ENCODE results near the gene PHLDB2.
A peak's percentile ranks its signal among the peaks of the same experiment; 100 is the strongest.

PHLDB2 gene

GRCh38 chr3:111999484-112000324, 140.6 kb downstream of the PHLDB2 start:
- DNase-seq (ENCODE audit: low spot score) = no peak

- DNase-seq (ENCODE audit: low spot score) = no peak
Observed at GRCh38 chr3:112000367-112000771, 141.3 kb downstream of the PHLDB2 start.

GRCh38 chr3:112000966-112001365, 141.9 kb downstream of the PHLDB2 start:
- DNase-seq (ENCODE audit: low spot score) = no peak

GRCh38 chr3:112001526-112001925, 142.5 kb downstream of the PHLDB2 start:
- no peak for DNase-seq (ENCODE audit: low spot score)

- DNase-seq (ENCODE audit: low spot score) = no peak
Observed at GRCh38 chr3:112002096-112002971, 143.3 kb downstream of the PHLDB2 start.

GRCh38 chr3:112003321-112004080, 144.4 kb downstream of the PHLDB2 start:
- DNase-seq (ENCODE audit: low spot score) = no peak

GRCh38 chr3:112004187-112004586, 145.1 kb downstream of the PHLDB2 start:
- no peak for DNase-seq (ENCODE audit: low spot score)

GRCh38 chr3:112004669-112005068, 145.6 kb downstream of the PHLDB2 start:
- DNase-seq (ENCODE audit: low spot score) = no peak

- DNase-seq (ENCODE audit: low spot score) = no peak
Observed at GRCh38 chr3:112005091-112005672, 146.1 kb downstream of the PHLDB2 start.

GRCh38 chr3:112007633-112008032, 148.6 kb downstream of the PHLDB2 start:
- no peak for DNase-seq (ENCODE audit: low spot score)

- DNase-seq (ENCODE audit: low spot score) = no peak
Observed at GRCh38 chr3:112009670-112010069, 150.6 kb downstream of the PHLDB2 start.

- DNase-seq (ENCODE audit: low spot score) = no peak
Observed at GRCh38 chr3:112010636-112011035, 151.6 kb downstream of the PHLDB2 start.

- no peak for DNase-seq (ENCODE audit: low spot score)
Observed at GRCh38 chr3:112011376-112011940, 152.4 kb downstream of the PHLDB2 start.

GRCh38 chr3:112012205-112012992, 153.3 kb downstream of the PHLDB2 start:
- no peak for DNase-seq (ENCODE audit: low spot score)

GRCh38 chr3:112013058-112013783, 154.2 kb downstream of the PHLDB2 start:
- peak; percentile 72 for DNase-seq (ENCODE audit: low spot score)

GRCh38 chr3:112013784-112014143, 154.7 kb downstream of the PHLDB2 start:
- no peak for DNase-seq (ENCODE audit: low spot score)

- DNase-seq (ENCODE audit: low spot score) = no peak
Observed at GRCh38 chr3:112017091-112017490, 158.0 kb downstream of the PHLDB2 start.

- DNase-seq (ENCODE audit: low spot score) = no peak
Observed at GRCh38 chr3:112018712-112019111, 159.6 kb downstream of the PHLDB2 start.

- no peak for DNase-seq (ENCODE audit: low spot score)
Observed at GRCh38 chr3:112019716-112020115, 160.7 kb downstream of the PHLDB2 start.

GRCh38 chr3:112020674-112021085, 161.6 kb downstream of the PHLDB2 start:
- DNase-seq (ENCODE audit: low spot score) = no peak

Measured in D341Med (cell line).